Neural cell (in vitro differentiated cells): Measurements from ENCODE around the gene KRT76. TPM values are rescaled to one million over a fixed set of nuclear protein-coding genes. Genes with fewer than 3 reads are reported as not detected.

Experiments used
- H2AFZ ChIP-seq: fragments of 200-600, 300-800 bp; sonication (generic), shearing (Covaris generic); 2 replicates; pipeline ENCODE4 v1.6.0; 2014; ENCODE audit warnings: low read depth, mild to moderate bottlenecking, antibody characterized with exemption, low read length, moderate library complexity
- H3F3A ChIP-seq: fragments of 200-600 bp; shearing (Covaris generic); 2 replicates; pipeline ENCODE4 v1.6.1; 2016; ENCODE audit warnings: mild to moderate bottlenecking, moderate library complexity, mixed read lengths, antibody characterized with exemption, low read length; ENCODE audit not compliant: insufficient read depth, poor library complexity, severe bottlenecking
- H3K27ac ChIP-seq: fragments of 200-600, 300-800 bp; sonication (generic), shearing (Covaris generic); 2 replicates; pipeline ENCODE4 v1.5.1; 2014; ENCODE audit warnings: mild to moderate bottlenecking, low read length, moderate library complexity
- H3K27me3 ChIP-seq: fragments of 300-800, 200-600 bp; sonication (generic), shearing (Covaris generic); 2 replicates; pipeline ENCODE4 v1.6.0; 2014; ENCODE audit warnings: mild to moderate bottlenecking, low read depth, low read length, moderate library complexity; ENCODE audit not compliant: insufficient read depth
- H3K36me3 ChIP-seq: fragments of 300-800, 200-600 bp; sonication (generic), shearing (Covaris generic); 2 replicates; pipeline ENCODE4 v1.5.1; 2014; ENCODE audit warnings: mild to moderate bottlenecking, antibody characterized with exemption, low read length, moderate library complexity; ENCODE audit not compliant: insufficient read depth
- H3K4me2 ChIP-seq: fragments of 300-800, 200-600 bp; sonication (generic), shearing (Covaris generic); 2 replicates; pipeline ENCODE4 v1.6.0; 2014; ENCODE audit warnings: mild to moderate bottlenecking, low read length
- H3K4me3 ChIP-seq: fragments of 300-800, 200-600 bp; sonication (generic), shearing (Covaris generic); 2 replicates; pipeline ENCODE4 v1.5.1; 2014; ENCODE audit warnings: mild to moderate bottlenecking, low read length, moderate library complexity
- H3K79me2 ChIP-seq: fragments of 200-600 bp; shearing (Covaris generic); replicated peaks from 2 replicates; pipeline ENCODE4 v1.6.0; 2014; ENCODE audit warnings: mild to moderate bottlenecking, low read length, moderate library complexity; ENCODE audit not compliant: insufficient read depth
- H3K9ac ChIP-seq: fragments of 300-800, 200-600 bp; sonication (generic), shearing (Covaris generic); 2 replicates; pipeline ENCODE4 v1.6.1; 2016; ENCODE audit warnings: mild to moderate bottlenecking, low read length, mixed read lengths
- H3K9me2 ChIP-seq: fragments of 200-600 bp; shearing (Covaris generic); 2 replicates; pipeline ENCODE4 v1.6.1; 2016; ENCODE audit warnings: mild to moderate bottlenecking, low read length, mixed read lengths; ENCODE audit not compliant: insufficient read depth
- H3K9me3 ChIP-seq: fragments of 200-600, 300-800 bp; sonication (generic), shearing (Covaris generic); 2 replicates; pipeline ENCODE4 v1.6.1; 2016; ENCODE audit warnings: mild to moderate bottlenecking, mixed run types, low read length, moderate library complexity, mixed read lengths
- H4K20me1 ChIP-seq: fragments of 200-600 bp; shearing (Covaris generic); 2 replicates; pipeline ENCODE4 v1.6.1; 2016; ENCODE audit warnings: mild to moderate bottlenecking, mixed run types; ENCODE audit not compliant: insufficient read depth
- CTCF ChIP-seq: fragments of 450-650 bp; IDR thresholded peaks from 2 replicates; pipeline ENCODE4 v1.5.1; 2014; ENCODE audit warnings: antibody characterized with exemption, mild to moderate bottlenecking, moderate library complexity; ENCODE audit not compliant: poor library complexity, severe bottlenecking
- EP300 ChIP-seq: fragments of 450-650 bp; conservative IDR thresholded peaks from 2 replicates; pipeline ENCODE4 v1.6.1; 2014; ENCODE audit warnings: antibody characterized with exemption, mild to moderate bottlenecking, moderate library complexity; ENCODE audit not compliant: poor library complexity, severe bottlenecking
- EZH2 ChIP-seq: fragments of 200-600, 300-800 bp; shearing (Covaris generic), sonication (generic); IDR thresholded peaks from 2 replicates; pipeline ENCODE4 v1.6.1; 2014; ENCODE audit warnings: antibody characterized with exemption, low read length, borderline replicate concordance, mild to moderate bottlenecking; ENCODE audit not compliant: insufficient read depth, poor library complexity, severe bottlenecking
- MXI1 ChIP-seq: fragments of 450-650 bp; conservative IDR thresholded peaks from 2 replicates; pipeline ENCODE4 v1.6.1; 2014; ENCODE audit warnings: antibody characterized with exemption, mild to moderate bottlenecking; ENCODE audit not compliant: poor library complexity, severe bottlenecking
- POLR2AphosphoS5 ChIP-seq: IDR thresholded peaks from 2 replicates; pipeline ENCODE4 v1.6.1; 2012
- RAD21 ChIP-seq: fragments of 450-650 bp; conservative IDR thresholded peaks from 2 replicates; pipeline ENCODE4 v1.6.1; 2014; ENCODE audit warnings: antibody characterized with exemption, mild to moderate bottlenecking, moderate library complexity
- REST ChIP-seq: IDR thresholded peaks from 2 replicates; pipeline ENCODE4 v1.6.1; 2012; ENCODE audit warnings: borderline replicate concordance
- SMC3 ChIP-seq: fragments of 450-650 bp; conservative IDR thresholded peaks from 2 replicates; pipeline ENCODE4 v1.6.1; 2014; ENCODE audit warnings: antibody characterized with exemption, mild to moderate bottlenecking, moderate library complexity; ENCODE audit not compliant: poor library complexity
- TAF1 ChIP-seq: IDR thresholded peaks from 2 replicates; pipeline ENCODE4 v1.6.1; 2012; ENCODE audit warnings: low read depth
- polyA plus RNA-seq: library from polyadenylated mRNA; depleted of rRNA; stranded (reverse); fragments of >200 nt; gene quantifications from 2 replicates; pipeline ENCODE4 v1.2.3, GENCODE V29; 2014

Gene KRT76
- polyA plus RNA-seq, 1 donor from 2014 or later = not detected

DNA sequence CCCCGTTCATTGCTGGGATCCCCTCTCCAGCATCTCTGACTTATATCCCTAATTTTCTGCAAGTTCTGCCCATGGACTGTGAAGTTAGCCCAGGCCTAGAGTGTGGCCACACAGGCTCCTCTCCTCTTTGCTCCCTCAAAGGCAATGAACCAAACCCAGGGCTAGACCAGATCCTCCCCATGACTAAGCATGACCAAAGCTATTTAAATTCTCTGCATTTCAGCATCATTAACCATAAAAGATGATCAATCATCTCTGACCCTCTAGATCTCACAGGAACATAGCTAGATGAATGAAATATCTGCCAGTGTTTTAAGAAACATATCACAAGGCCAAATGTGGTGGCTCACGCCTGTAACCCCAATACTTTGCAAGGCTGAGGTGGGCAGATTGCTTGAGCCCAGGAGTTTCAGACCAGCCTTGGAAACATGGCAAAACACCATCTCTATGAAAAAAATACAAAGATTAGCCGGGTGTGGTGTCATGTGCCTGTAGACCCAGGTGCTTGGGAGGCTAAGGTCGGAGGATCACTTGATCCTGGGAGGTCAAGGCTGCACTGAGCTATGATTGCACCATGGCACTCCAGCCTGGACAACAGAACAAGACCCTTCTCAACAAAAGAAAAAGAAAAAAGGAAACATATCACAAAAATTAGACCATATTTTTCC, 21.0 kb upstream of the KRT76 start:
- Histone ChIP-seq H3K27ac (no peak overlapping the region), H3K79me2 (no peaks in the 10 kb centered on the region), H3K4me3 (no peak overlapping the region), H3K9me3 (no peaks in the 10 kb centered on the region), H3K27me3 (no peaks in the 10 kb centered on the region), H3K36me3 (no peaks in the 10 kb centered on the region), H3K9me2 (no peaks in the 10 kb centered on the region), H4K20me1 (no peaks in the 10 kb centered on the region), H3K9ac (no peak overlapping the region), H3F3A (no peaks in the 10 kb centered on the region), H3K4me2 (no peak overlapping the region), H2AFZ (no peak overlapping the region)
- TF ChIP-seq EZH2 (no peak), MXI1 (no peak), TAF1 (no peak), REST (no peak), RAD21 (no peak), SMC3 (no peak), EP300 (no peak), CTCF (no peak), POLR2AphosphoS5 (no peak)

- Histone ChIP-seq H3K36me3 (no peaks in the 10 kb centered on the region), H3F3A (no peaks in the 10 kb centered on the region), H3K9me2 (no peaks in the 10 kb centered on the region), H3K9me3 (no peaks in the 10 kb centered on the region), H3K4me3 (no peak overlapping the region), H3K9ac (no peak overlapping the region), H3K4me2 (no peak overlapping the region), H4K20me1 (no peaks in the 10 kb centered on the region), H2AFZ (no peak overlapping the region), H3K79me2 (no peaks in the 10 kb centered on the region), H3K27ac (no peak overlapping the region), H3K27me3 (no peaks in the 10 kb centered on the region)
- TF ChIP-seq CTCF = no peak
These were observed 20.4 kb upstream of the KRT76 start for GRCh38 chr12:52797529-52797894.
